Nephron (organoid): ENCODE measurements around the gene PKNOX2.

ENCODE experiments used
- H3K27ac Mint-ChIP-seq, 3 experiments: 2 replicates each; pipeline ENCODE4 v1.8.0; 2020; ENCODE audit warnings: mixed read lengths in 3 of 3, mild to moderate bottlenecking in 2 of 3, moderate library complexity in 1 of 3
- H3K27me3 Mint-ChIP-seq: 2 replicates; pipeline ENCODE4 v1.8.0; 2021; ENCODE audit warnings: low read depth, mild to moderate bottlenecking, moderate library complexity, mixed read lengths
- H3K36me3 Mint-ChIP-seq: 2 replicates; pipeline ENCODE4 v1.8.0; 2020; ENCODE audit warnings: low read depth, mixed read lengths
- H3K4me1 Mint-ChIP-seq: 2 replicates; pipeline ENCODE4 v1.8.0; 2020; ENCODE audit warnings: mixed read lengths
- H3K4me3 Mint-ChIP-seq, 3 experiments: 2 replicates each; pipeline ENCODE4 v1.8.0; 2020; ENCODE audit warnings: mild to moderate bottlenecking in 3 of 3, mixed read lengths in 3 of 3, moderate library complexity in 2 of 3
- H3K9me3 Mint-ChIP-seq: 2 replicates; pipeline ENCODE4 v1.8.0; 2020; ENCODE audit warnings: mixed read lengths
- TF ChIP-seq, protein P1 (sequence below), 3 experiments: fragments of 200-600 bp; sonication (generic); IDR thresholded peaks; one replicate each; pipeline ENCODE4 v1.5.0; 2021; ENCODE audit warnings: antibody characterized with exemption in 3 of 3; ENCODE audit not compliant: unreplicated experiment in 3 of 3

The PKNOX2 gene

DNA sequence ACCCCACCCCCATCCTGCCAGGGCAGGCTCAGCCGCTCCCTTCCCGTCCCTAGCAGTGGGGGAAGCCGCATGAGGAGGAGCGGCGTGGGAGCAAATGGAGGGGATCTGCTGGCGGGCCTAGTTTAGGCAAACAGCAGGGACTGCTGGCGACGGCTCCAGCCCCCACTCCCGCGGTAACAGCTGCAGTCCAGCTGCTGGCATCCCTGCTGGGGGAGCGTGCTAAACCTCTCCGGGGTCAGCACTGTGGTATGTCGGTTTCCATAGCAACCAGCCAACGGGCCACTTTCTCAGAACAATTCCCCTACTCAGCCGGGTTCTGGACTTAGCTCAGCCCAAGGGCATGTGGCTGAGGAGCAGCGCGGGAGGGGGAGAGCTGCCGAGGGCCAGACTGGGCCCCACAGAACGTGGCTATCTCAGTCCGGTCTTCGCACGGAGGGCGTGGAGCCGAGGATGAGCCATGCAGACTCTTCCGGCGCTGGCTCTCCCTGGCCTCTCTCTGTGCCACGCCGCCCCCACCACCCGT lies 98.8 kb downstream of the PKNOX2 start:
- Mint-ChIP-seq H3K4me3 (peak overlapping the region; percentile 53 to 67 (median 53)), H3K9me3 (no peaks in the 10 kb centered on the region), H3K27ac (peak overlapping the region; percentile 95 to 99 (median 97)), H3K27me3 (peaks cover 5% of the 10 kb centered on the region), H3K36me3 (no peaks in the 10 kb centered on the region), H3K4me1 (peaks cover 88% of the 10 kb centered on the region)
- TF ChIP-seq, protein P1, sequence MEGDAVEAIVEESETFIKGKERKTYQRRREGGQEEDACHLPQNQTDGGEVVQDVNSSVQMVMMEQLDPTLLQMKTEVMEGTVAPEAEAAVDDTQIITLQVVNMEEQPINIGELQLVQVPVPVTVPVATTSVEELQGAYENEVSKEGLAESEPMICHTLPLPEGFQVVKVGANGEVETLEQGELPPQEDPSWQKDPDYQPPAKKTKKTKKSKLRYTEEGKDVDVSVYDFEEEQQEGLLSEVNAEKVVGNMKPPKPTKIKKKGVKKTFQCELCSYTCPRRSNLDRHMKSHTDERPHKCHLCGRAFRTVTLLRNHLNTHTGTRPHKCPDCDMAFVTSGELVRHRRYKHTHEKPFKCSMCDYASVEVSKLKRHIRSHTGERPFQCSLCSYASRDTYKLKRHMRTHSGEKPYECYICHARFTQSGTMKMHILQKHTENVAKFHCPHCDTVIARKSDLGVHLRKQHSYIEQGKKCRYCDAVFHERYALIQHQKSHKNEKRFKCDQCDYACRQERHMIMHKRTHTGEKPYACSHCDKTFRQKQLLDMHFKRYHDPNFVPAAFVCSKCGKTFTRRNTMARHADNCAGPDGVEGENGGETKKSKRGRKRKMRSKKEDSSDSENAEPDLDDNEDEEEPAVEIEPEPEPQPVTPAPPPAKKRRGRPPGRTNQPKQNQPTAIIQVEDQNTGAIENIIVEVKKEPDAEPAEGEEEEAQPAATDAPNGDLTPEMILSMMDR (IDR thresholded peaks at IDR 0.05; ENCODE audit: unreplicated experiment in 3 of 3): no peak

DNA sequence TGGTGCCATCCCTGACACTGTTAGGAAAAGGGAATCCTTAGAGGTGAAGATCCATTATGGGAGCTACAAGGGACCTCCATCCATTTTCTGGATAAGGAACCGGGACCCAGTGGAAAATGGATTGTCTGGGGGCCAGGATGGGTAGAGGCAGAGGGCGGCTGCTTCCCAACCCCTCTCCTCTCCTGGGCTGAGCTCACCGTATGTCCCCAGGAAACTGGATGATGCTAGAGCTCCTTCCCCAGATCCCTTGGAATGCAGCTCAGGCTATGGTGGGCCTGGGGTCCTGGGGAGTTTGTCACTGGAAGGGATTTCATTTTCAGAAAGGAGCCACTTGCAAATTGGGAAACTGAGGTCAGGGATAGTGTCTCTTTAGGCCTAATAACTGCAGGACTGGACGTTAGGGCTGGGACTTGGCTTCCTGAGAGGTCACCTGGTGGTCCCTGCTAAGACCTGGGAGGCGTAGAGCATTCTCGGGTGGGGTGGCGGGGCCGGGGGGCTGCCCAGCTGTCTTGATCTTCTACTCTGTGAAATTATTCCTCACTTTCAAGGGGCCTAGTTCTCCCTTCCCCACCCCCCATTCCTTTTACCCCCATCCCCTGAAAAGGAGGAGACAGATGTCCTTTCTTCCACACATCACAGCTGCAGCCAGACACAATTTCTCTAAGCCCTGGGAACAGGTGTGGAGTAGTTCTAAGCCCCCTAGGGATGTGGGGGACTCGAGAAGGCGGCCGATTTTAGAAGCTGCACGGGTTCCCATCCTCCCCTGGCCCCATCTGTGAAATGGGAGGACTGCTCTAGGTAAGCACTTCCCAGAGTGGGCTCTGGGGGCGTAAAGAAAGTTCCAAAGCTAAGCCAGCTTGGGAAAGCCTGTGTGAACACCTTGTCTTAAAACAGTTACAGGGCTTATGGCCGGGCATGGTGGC lies 99.8 kb downstream of the PKNOX2 start:
- peak overlapping the region in 2 of 3 experiments; percentile 39 to 53 for H3K4me3 Mint-ChIP-seq
- H3K36me3 Mint-ChIP-seq: no peaks in the 10 kb centered on the region
- H3K27ac Mint-ChIP-seq: peak overlapping the region; percentile 95 to 99 (median 97)
- H3K27me3 Mint-ChIP-seq: peaks cover 5% of the 10 kb centered on the region
- peaks cover 93% of the 10 kb centered on the region for H3K4me1 Mint-ChIP-seq
- TF ChIP-seq, protein P1 (IDR thresholded peaks at IDR 0.05; ENCODE audit: unreplicated experiment in 3 of 3): no peak
- H3K9me3 Mint-ChIP-seq: no peaks in the 10 kb centered on the region

DNA sequence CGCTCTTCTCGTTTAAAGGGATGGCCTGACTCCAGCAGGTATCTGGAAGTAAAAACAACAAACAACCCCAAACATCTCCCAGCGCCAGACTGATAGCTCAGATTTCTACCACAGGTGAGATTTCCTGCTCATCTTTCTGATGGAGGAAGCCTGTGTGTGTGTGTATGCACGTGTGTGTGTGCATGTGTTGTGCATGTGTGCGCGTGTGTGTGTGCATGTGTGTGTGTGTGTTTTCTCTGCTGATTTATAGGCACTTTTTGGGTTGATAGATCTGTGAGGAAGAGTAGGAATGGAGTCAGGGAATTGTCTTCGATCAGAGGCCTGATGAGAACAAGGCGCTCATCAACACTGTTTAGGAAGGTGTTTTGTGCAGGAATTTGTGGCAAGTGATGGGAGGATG lies 103.0 kb downstream of the PKNOX2 start:
- H3K36me3 Mint-ChIP-seq: peaks cover 5% of the 10 kb centered on the region
- H3K27me3 Mint-ChIP-seq: peaks cover 5% of the 10 kb centered on the region
- peak overlapping the region; percentile 59 to 99 (median 95) for H3K27ac Mint-ChIP-seq
- H3K4me1 Mint-ChIP-seq: peaks cover 90% of the 10 kb centered on the region
- H3K9me3 Mint-ChIP-seq: no peaks in the 10 kb centered on the region
- peak overlapping the region in 1 of 3 experiments; percentile 6 for H3K4me3 Mint-ChIP-seq
- TF ChIP-seq, protein P1 (IDR thresholded peaks at IDR 0.05; ENCODE audit: unreplicated experiment in 3 of 3): no peak

DNA sequence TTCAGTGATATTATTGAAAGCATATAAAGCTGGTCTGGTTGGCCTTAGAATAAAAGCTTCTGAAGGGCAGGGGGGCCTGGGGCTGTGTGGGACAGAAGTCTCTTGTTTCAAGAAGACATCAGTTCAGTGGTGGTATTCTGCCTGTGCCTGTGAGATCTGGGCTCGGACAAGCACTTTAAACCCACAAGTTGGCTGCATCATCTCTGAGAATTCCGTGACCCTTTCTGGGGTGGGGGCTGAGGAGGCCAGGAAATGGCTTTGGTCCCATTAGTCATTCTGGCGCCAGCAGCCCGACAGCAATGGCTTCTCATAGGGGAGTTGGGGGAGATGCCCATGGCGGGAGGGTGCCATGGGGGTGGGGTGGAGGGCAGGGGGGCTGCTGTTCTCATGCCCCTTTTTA lies 104.1 kb downstream of the PKNOX2 start:
- Mint-ChIP-seq H3K4me3 (no peak overlapping the region), H3K4me1 (peaks cover 90% of the 10 kb centered on the region), H3K27ac (peak overlapping the region; percentile 59 to 99 (median 95)), H3K36me3 (peaks cover 5% of the 10 kb centered on the region), H3K27me3 (peaks cover 5% of the 10 kb centered on the region), H3K9me3 (no peaks in the 10 kb centered on the region)
- TF ChIP-seq, protein P1 (IDR thresholded peaks at IDR 0.05; ENCODE audit: unreplicated experiment in 3 of 3): no peak

DNA sequence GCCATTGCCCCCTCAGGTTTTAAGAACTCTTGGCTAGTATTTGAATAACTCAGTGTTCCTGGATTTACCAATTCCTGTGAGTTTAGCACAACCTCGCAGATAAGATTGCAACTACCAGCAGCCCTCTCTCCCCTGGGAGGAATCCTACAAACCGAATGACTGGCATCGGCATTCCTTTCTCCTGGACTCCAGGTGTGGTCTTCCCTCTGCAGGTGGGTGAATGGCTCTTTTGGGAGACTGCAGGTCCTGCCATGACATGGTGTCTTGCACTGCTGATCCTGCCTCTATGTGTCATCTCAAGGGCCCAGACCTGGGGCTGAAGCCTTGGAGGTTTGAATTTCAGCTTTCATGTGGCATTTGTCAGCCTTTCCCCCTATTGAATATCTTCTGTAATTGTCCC lies 105.6 kb downstream of the PKNOX2 start:
- H3K36me3 Mint-ChIP-seq: peaks cover 5% of the 10 kb centered on the region

More for the DNA sequence above, 105.6 kb downstream of the PKNOX2 start:
- TF ChIP-seq, protein P1 (IDR thresholded peaks at IDR 0.05; ENCODE audit: unreplicated experiment in 3 of 3): no peak
- H3K27me3 Mint-ChIP-seq: peaks cover 5% of the 10 kb centered on the region
- no peak overlapping the region for H3K27ac Mint-ChIP-seq
- no peaks in the 10 kb centered on the region for H3K9me3 Mint-ChIP-seq
- H3K4me1 Mint-ChIP-seq: peaks cover 81% of the 10 kb centered on the region
- H3K4me3 Mint-ChIP-seq: no peak overlapping the region
